HCT116 (cell line): ENCODE data around the gene RUNX2. TPM values are rescaled to one million over a fixed set of nuclear protein-coding genes. Genes with fewer than 3 reads are reported as not detected.

Source experiments
- ATAC-seq: fragments of 200-7000 bp; cut with Tn5 transposase; 2 replicates; pipeline ENCODE4 v1.9.1; 2020; ENCODE audit warnings: mild to moderate bottlenecking, moderate library complexity
- BruUV-seq: library from RNA; stranded (reverse); fragments of 400-500 nt; replicated peaks from 2 replicates; lab custom pipeline; 2021; lab: Mats Ljungman, UMichigan
- CTCF ChIA-PET: fragments of 300-600 bp; sonication (Branson Sonifier 250); formaldehyde crosslinking; loops from one replicate; lab custom pipeline; 2021; ENCODE audit warnings: antibody characterized with exemption; lab: Charles Lee
- POLR2A ChIA-PET: fragments of 300-600, 350-600 bp; sonication (Branson Sonifier 250); formaldehyde crosslinking; loops from one replicate; lab custom pipeline; 2021; ENCODE audit warnings: antibody characterized with exemption; lab: Charles Lee
- RAD21 ChIA-PET, 2 experiments: fragments of 300-600 bp; sonication (Branson Sonifier 250); formaldehyde crosslinking; loops; one replicate each; lab custom pipeline; 2023; ENCODE audit warnings: low total read pairs in 2 of 2; ENCODE audit not compliant: uncharacterized antibody in 2 of 2, unreplicated experiment in 2 of 2, low non-redundant PET in 1 of 2; lab: Charles Lee
- DNase-seq: peaks from one replicate; pipeline ENCODE4 v3.0.0-alpha.2; 2010; ENCODE audit warnings: low read depth, low spot score
- H2AFZ ChIP-seq: fragments of 200-600 bp; shearing (Covaris generic), sonication (generic); 2 replicates; pipeline ENCODE4 v1.6.1; 2017; ENCODE audit warnings: low read depth, mixed run types, mixed read lengths, antibody characterized with exemption, low read length; ENCODE audit not compliant: poor library complexity, severe bottlenecking
- H3K27ac ChIP-seq: 2 replicates; pipeline ENCODE4 v1.5.1; 2012; ENCODE audit warnings: low read depth, low read length
- H3K27me3 ChIP-seq: fragments of 200-600 bp; sonication (generic); 2 replicates; pipeline ENCODE4 v1.6.1; 2016; ENCODE audit warnings: mixed run types, low read length, mixed read lengths; ENCODE audit not compliant: insufficient read depth
- H3K36me3 ChIP-seq, 2 experiments: fragments of 200-500 bp in 1 of 2; fragments of 200-600 bp in 1 of 2; sonication (Bioruptor generic) in 1 of 2; sonication (generic) in 1 of 2; 2 replicates each; pipeline versions ENCODE4 v1.5.1 to v1.6.1; 2014 to 2016; ENCODE audit warnings: low read length in 2 of 2, inconsistent platforms in 1 of 2, mixed read lengths in 1 of 2, mixed run types in 1 of 2; ENCODE audit not compliant: insufficient read depth in 2 of 2, control insufficient read depth in 1 of 2
- H3K4me1 ChIP-seq, 2 experiments: fragments of 200-600 bp in 1 of 2; sonication (generic) in 1 of 2; 2 replicates each; pipeline versions ENCODE4 v1.5.1 to v1.6.1; 2012 to 2017; ENCODE audit warnings: low read length in 2 of 2, inconsistent platforms in 1 of 2, mild to moderate bottlenecking in 1 of 2, mixed read lengths in 1 of 2, mixed run types in 1 of 2, moderate library complexity in 1 of 2; ENCODE audit not compliant: insufficient read depth in 2 of 2, control insufficient read depth in 1 of 2
- H3K4me2 ChIP-seq: fragments of 200-600 bp; sonication (generic); 2 replicates; pipeline ENCODE4 v1.6.1; 2017; ENCODE audit warnings: mixed run types, low read length, mixed read lengths
- H3K4me3 ChIP-seq, 2 experiments: fragments of 200-600 bp in 1 of 2; sonication (generic) in 1 of 2; replicated peaks in 1 of 2; 2 replicates each; pipeline ENCODE4 v1.5.1; 2011 to 2016; ENCODE audit warnings: low read length in 2 of 2, control low read depth in 1 of 2, low read depth in 1 of 2, mild to moderate bottlenecking in 1 of 2, mixed read lengths in 1 of 2, mixed run types in 1 of 2
- H3K79me2 ChIP-seq: fragments of 200-600 bp; sonication (generic); 2 replicates; pipeline ENCODE4 v1.6.1; 2017; ENCODE audit warnings: mild to moderate bottlenecking, mixed run types, low read length, moderate library complexity, mixed read lengths; ENCODE audit not compliant: insufficient read depth
- H3K9ac ChIP-seq: fragments of 200-600 bp; sonication (generic); 2 replicates; pipeline ENCODE4 v1.6.1; 2016; ENCODE audit warnings: low read length, mixed read lengths
- H3K9me2 ChIP-seq: fragments of 200-600 bp; sonication (generic), shearing (Covaris generic); 2 replicates; pipeline ENCODE4 v1.6.1; 2017; ENCODE audit warnings: mixed run types, mild to moderate bottlenecking, moderate library complexity; ENCODE audit not compliant: insufficient read depth
- H3K9me3 ChIP-seq, 2 experiments: fragments of 200-500 bp in 1 of 2; fragments of 200-600 bp in 1 of 2; sonication (Bioruptor generic) in 1 of 2; sonication (generic) in 1 of 2; 2 replicates each; pipeline ENCODE4 v1.6.1; 2014 to 2017; ENCODE audit warnings: low read length in 2 of 2, mixed read lengths in 2 of 2, inconsistent platforms in 1 of 2, low read depth in 1 of 2, mild to moderate bottlenecking in 1 of 2, mixed run types in 1 of 2, moderate library complexity in 1 of 2; ENCODE audit not compliant: control insufficient read depth in 1 of 2, insufficient read depth in 1 of 2
- H4K20me1 ChIP-seq: fragments of 200-600 bp; sonication (generic), shearing (Covaris generic); 2 replicates; pipeline ENCODE4 v1.6.1; 2017; ENCODE audit warnings: mixed run types, mild to moderate bottlenecking, moderate library complexity; ENCODE audit not compliant: insufficient read depth
- CEBPB ChIP-seq: IDR thresholded peaks from 2 replicates; pipeline ENCODE4 v1.6.1; 2012; ENCODE audit warnings: low read depth
- EGR1 ChIP-seq: IDR thresholded peaks from 2 replicates; pipeline ENCODE4 v1.6.1; 2012; ENCODE audit warnings: low read depth
- ELF1 ChIP-seq: IDR thresholded peaks from 2 replicates; pipeline ENCODE4 v1.6.1; 2012; ENCODE audit warnings: low read depth, borderline replicate concordance
- FOSL1 ChIP-seq: IDR thresholded peaks from 2 replicates; pipeline ENCODE4 v1.6.1; 2012; ENCODE audit warnings: low read depth
- POLR2A ChIP-seq: IDR thresholded peaks from 2 replicates; pipeline ENCODE4 v1.7.0; 2011; ENCODE audit warnings: borderline replicate concordance; ENCODE audit not compliant: insufficient read depth, insufficient read length; ENCODE audit errors: extremely low read depth
- POLR2AphosphoS5 ChIP-seq: IDR thresholded peaks from 2 replicates; pipeline ENCODE4 v1.6.1; 2011; ENCODE audit warnings: mild to moderate bottlenecking, low read depth, low read length, moderate library complexity
- TCF7L2 ChIP-seq: IDR thresholded peaks from 2 replicates; pipeline ENCODE4 v1.7.0; 2011; ENCODE audit warnings: borderline replicate concordance, inconsistent platforms; ENCODE audit not compliant: insufficient read depth, insufficient read length; ENCODE audit errors: extremely low read depth
- intact Hi-C: fragments of 100-400 bp; cut with micrococcal nuclease; formaldehyde crosslinking; loops from 2 replicates; pipeline ENCODE4 v1.10.0; 2022
- total RNA-seq: library from RNA; stranded (reverse); gene quantifications from one replicate; pipeline ENCODE4 v1.2.1, GENCODE V29; 2021; ENCODE audit not compliant: unreplicated experiment
- TF ChIP-seq, protein P1 (sequence below): IDR thresholded peaks from 2 replicates; pipeline ENCODE4 v1.6.1; 2011; ENCODE audit warnings: mild to moderate bottlenecking, low read length, moderate library complexity; ENCODE audit not compliant: insufficient replicate concordance; ENCODE audit errors: extremely low read depth
- TF ChIP-seq, protein P2 (sequence below): IDR thresholded peaks from 2 replicates; pipeline ENCODE4 v1.6.1; 2012; ENCODE audit warnings: low read depth
- TF ChIP-seq, protein P3 (sequence below), 3 experiments: fragments of 200-600 bp in 1 of 3; sonication (generic) in 1 of 3; IDR thresholded peaks in 2 of 3; conservative IDR thresholded peaks in 1 of 3; 2 replicates each; pipeline ENCODE4 v1.5.1; 2012 to 2017; ENCODE audit warnings: low read depth in 2 of 3, low read length in 2 of 3, antibody characterized with exemption in 1 of 3, borderline replicate concordance in 1 of 3, control low read depth in 1 of 3, mild to moderate bottlenecking in 1 of 3, mixed read lengths in 1 of 3, mixed run types in 1 of 3, moderate library complexity in 1 of 3; ENCODE audit not compliant: insufficient read depth in 1 of 3

Gene RUNX2
- total RNA-seq, 1 experiment from 2014 or later, result 1.1 TPM

DNA sequence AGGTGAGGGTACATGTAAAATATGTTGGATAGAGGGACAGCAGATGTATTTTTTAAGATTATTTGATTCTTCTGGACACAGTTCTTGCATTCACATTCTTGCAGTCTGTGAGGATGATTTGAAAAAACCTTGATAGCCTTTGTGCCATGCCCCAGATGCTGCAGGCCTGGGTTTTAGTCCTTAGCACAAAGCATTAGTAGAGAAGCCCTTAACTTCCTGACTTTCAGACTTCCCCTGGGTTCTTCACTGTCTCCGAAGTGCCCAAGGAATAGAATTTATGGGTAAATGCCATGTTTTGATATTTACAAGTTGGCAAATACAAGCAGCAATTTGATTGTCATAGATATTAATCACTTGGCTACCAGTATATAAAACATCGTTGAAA, 117.2 kb downstream of the RUNX2 start:
- ATAC-seq, result peak; percentile 41
- TF ChIP-seq, protein P1, sequence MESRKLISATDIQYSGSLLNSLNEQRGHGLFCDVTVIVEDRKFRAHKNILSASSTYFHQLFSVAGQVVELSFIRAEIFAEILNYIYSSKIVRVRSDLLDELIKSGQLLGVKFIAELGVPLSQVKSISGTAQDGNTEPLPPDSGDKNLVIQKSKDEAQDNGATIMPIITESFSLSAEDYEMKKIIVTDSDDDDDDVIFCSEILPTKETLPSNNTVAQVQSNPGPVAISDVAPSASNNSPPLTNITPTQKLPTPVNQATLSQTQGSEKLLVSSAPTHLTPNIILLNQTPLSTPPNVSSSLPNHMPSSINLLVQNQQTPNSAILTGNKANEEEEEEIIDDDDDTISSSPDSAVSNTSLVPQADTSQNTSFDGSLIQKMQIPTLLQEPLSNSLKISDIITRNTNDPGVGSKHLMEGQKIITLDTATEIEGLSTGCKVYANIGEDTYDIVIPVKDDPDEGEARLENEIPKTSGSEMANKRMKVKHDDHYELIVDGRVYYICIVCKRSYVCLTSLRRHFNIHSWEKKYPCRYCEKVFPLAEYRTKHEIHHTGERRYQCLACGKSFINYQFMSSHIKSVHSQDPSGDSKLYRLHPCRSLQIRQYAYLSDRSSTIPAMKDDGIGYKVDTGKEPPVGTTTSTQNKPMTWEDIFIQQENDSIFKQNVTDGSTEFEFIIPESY, result no peak
- TF ChIP-seq POLR2A (no peak), CEBPB (no peak), FOSL1 (no peak), POLR2AphosphoS5 (no peak), EGR1 (no peak), TCF7L2 (no peak), ELF1 (no peak)
- TF ChIP-seq, protein P2, sequence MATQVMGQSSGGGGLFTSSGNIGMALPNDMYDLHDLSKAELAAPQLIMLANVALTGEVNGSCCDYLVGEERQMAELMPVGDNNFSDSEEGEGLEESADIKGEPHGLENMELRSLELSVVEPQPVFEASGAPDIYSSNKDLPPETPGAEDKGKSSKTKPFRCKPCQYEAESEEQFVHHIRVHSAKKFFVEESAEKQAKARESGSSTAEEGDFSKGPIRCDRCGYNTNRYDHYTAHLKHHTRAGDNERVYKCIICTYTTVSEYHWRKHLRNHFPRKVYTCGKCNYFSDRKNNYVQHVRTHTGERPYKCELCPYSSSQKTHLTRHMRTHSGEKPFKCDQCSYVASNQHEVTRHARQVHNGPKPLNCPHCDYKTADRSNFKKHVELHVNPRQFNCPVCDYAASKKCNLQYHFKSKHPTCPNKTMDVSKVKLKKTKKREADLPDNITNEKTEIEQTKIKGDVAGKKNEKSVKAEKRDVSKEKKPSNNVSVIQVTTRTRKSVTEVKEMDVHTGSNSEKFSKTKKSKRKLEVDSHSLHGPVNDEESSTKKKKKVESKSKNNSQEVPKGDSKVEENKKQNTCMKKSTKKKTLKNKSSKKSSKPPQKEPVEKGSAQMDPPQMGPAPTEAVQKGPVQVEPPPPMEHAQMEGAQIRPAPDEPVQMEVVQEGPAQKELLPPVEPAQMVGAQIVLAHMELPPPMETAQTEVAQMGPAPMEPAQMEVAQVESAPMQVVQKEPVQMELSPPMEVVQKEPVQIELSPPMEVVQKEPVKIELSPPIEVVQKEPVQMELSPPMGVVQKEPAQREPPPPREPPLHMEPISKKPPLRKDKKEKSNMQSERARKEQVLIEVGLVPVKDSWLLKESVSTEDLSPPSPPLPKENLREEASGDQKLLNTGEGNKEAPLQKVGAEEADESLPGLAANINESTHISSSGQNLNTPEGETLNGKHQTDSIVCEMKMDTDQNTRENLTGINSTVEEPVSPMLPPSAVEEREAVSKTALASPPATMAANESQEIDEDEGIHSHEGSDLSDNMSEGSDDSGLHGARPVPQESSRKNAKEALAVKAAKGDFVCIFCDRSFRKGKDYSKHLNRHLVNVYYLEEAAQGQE, result no peak
- TF ChIP-seq, protein P3, sequence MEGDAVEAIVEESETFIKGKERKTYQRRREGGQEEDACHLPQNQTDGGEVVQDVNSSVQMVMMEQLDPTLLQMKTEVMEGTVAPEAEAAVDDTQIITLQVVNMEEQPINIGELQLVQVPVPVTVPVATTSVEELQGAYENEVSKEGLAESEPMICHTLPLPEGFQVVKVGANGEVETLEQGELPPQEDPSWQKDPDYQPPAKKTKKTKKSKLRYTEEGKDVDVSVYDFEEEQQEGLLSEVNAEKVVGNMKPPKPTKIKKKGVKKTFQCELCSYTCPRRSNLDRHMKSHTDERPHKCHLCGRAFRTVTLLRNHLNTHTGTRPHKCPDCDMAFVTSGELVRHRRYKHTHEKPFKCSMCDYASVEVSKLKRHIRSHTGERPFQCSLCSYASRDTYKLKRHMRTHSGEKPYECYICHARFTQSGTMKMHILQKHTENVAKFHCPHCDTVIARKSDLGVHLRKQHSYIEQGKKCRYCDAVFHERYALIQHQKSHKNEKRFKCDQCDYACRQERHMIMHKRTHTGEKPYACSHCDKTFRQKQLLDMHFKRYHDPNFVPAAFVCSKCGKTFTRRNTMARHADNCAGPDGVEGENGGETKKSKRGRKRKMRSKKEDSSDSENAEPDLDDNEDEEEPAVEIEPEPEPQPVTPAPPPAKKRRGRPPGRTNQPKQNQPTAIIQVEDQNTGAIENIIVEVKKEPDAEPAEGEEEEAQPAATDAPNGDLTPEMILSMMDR (IDR thresholded peaks at IDR 0.05 in 2 of 3, conservative IDR thresholded peaks at IDR 0.05 in 1 of 3; ENCODE audit: borderline replicate concordance in 1 of 3, insufficient read depth in 1 of 3, low read depth in 2 of 3, low read length in 2 of 3), result no peak
- Histone ChIP-seq H3K27me3 (no peaks in the 10 kb centered on the region), H3K4me1 (peaks cover 38 to 45% of the 10 kb centered on the region in 2 experiments), H3K36me3 (no peaks in the 10 kb centered on the region), H2AFZ (peak overlapping the region; percentile 84), H3K4me3 (peak overlapping the region in 1 of 2 experiments; percentile 34; a peak in 2 of 4 replicates), H3K9me2 (no peaks in the 10 kb centered on the region), H3K4me2 (peak overlapping the region; percentile 81), H3K79me2 (no peaks in the 10 kb centered on the region), H3K27ac (peak overlapping the region; percentile 40), H4K20me1 (no peaks in the 10 kb centered on the region), H3K9me3 (no peaks in the 10 kb centered on the region), H3K9ac (no peak overlapping the region)
- RAD21 ChIA-PET, result no interaction called here
- CTCF ChIA-PET, result interaction anchor here (1.0 kb wide), 1 partner anchor 9 kb away, joined by 3 read pairs; no protein-coding TSS in a partner anchor
- intact Hi-C loops, result no loop called here
- no peak for DNase-seq
- no TSS peak for BruUV-seq
- POLR2A ChIA-PET, result interaction anchor here (1.0 to 1.3 kb wide), 2 partner anchors 9 to 46 kb away, joined by 3 to 4 read pairs; no protein-coding TSS in a partner anchor
